ENCODE data around the gene PSG7. TPM values are rescaled to one million over a fixed set of nuclear protein-coding genes. Genes with fewer than 3 reads are reported as not detected.
"Not testable (repeated sequence)": the region's sequence is repeated elsewhere in the genome, so short reads cannot be mapped to it uniquely, and the experiment has no call there.

The PSG7 gene
- total and polyA plus RNA-seq, 2 donors (not counting 1 experiment from before 2014, with no cell fraction given), result 0.66 TPM; not detected in 1

DNA sequence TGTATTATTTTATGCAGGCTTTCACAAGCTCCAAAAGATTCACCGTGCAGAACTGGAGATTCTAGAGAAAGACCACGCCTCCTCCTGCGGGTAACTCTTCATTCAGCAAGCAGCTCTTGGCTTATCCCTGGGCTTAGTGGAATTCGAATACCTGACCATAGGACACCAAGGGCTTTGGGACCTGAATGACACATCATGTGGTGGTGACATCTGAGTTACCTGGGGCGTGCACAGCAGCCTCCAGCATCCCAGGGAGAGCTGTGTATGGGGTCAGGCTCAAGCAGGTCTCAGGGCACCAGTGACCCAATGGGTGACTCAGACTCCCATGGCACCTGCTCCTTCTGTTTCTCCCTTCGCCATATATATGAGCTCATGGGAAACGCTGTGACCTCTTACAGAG, 46.6 kb downstream of the PSG7 start:
- H3K27ac ChIP-seq (ENCODE audit: insufficient read depth, low read length); DNase-seq (ENCODE audit: low read depth in 2 of 2); H3K9me3 ChIP-seq (ENCODE audit: control insufficient read depth, insufficient read depth, low read depth, low read length); H2AFZ ChIP-seq (ENCODE audit: low read length); H3K36me3 ChIP-seq (ENCODE audit: control insufficient read depth, insufficient read depth, low read length); H3K4me3 ChIP-seq (replicated peaks in 1 of 4; ENCODE audit: control extremely low read depth in 1 of 4, insufficient read depth in 1 of 4, low read depth in 3 of 4, low read length in 4 of 4); H4K20me1 ChIP-seq (ENCODE audit: control insufficient read depth, extremely low read depth, insufficient read depth, low read length); H3K9ac ChIP-seq (ENCODE audit: insufficient read depth, low read length); H3K27me3 ChIP-seq (ENCODE audit: control insufficient read depth, insufficient read depth, low read length); H3K4me2 ChIP-seq (ENCODE audit: extremely low read depth, insufficient read depth, low read length); H3K4me1 ChIP-seq (ENCODE audit: control insufficient read depth, extremely low read depth, insufficient read depth, low read length); H3K79me2 ChIP-seq (ENCODE audit: control insufficient read depth, insufficient read depth, low read length): not testable (repeated sequence)

- not testable (repeated sequence) for H3K79me2 ChIP-seq (ENCODE audit: control insufficient read depth, insufficient read depth, low read length); H3K4me3 ChIP-seq (replicated peaks in 1 of 4; ENCODE audit: control extremely low read depth in 1 of 4, insufficient read depth in 1 of 4, low read depth in 3 of 4, low read length in 4 of 4); H3K27me3 ChIP-seq (ENCODE audit: control insufficient read depth, insufficient read depth, low read length); H2AFZ ChIP-seq (ENCODE audit: low read length); DNase-seq (ENCODE audit: low read depth in 2 of 2); H3K4me1 ChIP-seq (ENCODE audit: control insufficient read depth, extremely low read depth, insufficient read depth, low read length); H3K4me2 ChIP-seq (ENCODE audit: extremely low read depth, insufficient read depth, low read length); H4K20me1 ChIP-seq (ENCODE audit: control insufficient read depth, extremely low read depth, insufficient read depth, low read length); H3K36me3 ChIP-seq (ENCODE audit: control insufficient read depth, insufficient read depth, low read length); H3K9ac ChIP-seq (ENCODE audit: insufficient read depth, low read length); H3K9me3 ChIP-seq (ENCODE audit: control insufficient read depth, insufficient read depth, low read depth, low read length)
- peak overlapping the region; percentile 24 for H3K27ac ChIP-seq (ENCODE audit: insufficient read depth, low read length)
Observed at GRCh38 chr19:42887876-42888445, 49.0 kb downstream of the PSG7 start.

- not testable (repeated sequence) for H3K4me3 ChIP-seq (replicated peaks in 1 of 4; ENCODE audit: control extremely low read depth in 1 of 4, insufficient read depth in 1 of 4, low read depth in 3 of 4, low read length in 4 of 4); H3K4me1 ChIP-seq (ENCODE audit: control insufficient read depth, extremely low read depth, insufficient read depth, low read length); H3K79me2 ChIP-seq (ENCODE audit: control insufficient read depth, insufficient read depth, low read length); H3K27ac ChIP-seq (ENCODE audit: insufficient read depth, low read length); H3K9me3 ChIP-seq (ENCODE audit: control insufficient read depth, insufficient read depth, low read depth, low read length); H3K36me3 ChIP-seq (ENCODE audit: control insufficient read depth, insufficient read depth, low read length); H3K9ac ChIP-seq (ENCODE audit: insufficient read depth, low read length); DNase-seq (ENCODE audit: low read depth in 2 of 2); H2AFZ ChIP-seq (ENCODE audit: low read length); H4K20me1 ChIP-seq (ENCODE audit: control insufficient read depth, extremely low read depth, insufficient read depth, low read length); H3K27me3 ChIP-seq (ENCODE audit: control insufficient read depth, insufficient read depth, low read length); H3K4me2 ChIP-seq (ENCODE audit: extremely low read depth, insufficient read depth, low read length)
Observed at GRCh38 chr19:42882730-42883129, 54.3 kb downstream of the PSG7 start.

DNA sequence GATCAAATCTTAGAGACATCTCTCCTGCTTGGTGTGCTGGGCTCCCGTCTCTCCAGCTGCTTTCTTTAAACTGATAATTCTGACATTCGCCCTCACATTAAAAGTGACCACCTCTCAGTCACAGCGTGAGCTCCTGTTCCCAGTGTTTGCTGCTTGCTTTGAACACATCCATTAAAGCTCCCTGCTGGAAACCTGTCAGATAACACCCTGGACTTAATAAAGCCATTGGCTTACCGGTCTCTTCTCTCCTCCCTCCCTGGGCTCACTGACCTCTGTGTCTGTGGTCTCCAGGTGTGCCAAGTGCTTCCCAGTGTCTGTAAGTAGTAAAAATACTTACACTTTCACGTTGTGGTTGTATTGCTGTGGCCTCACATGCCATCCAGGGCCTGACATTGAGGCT, 55.0 kb downstream of the PSG7 start:
- H3K27me3 ChIP-seq (ENCODE audit: control insufficient read depth, insufficient read depth, low read length); H2AFZ ChIP-seq (ENCODE audit: low read length); H3K9me3 ChIP-seq (ENCODE audit: control insufficient read depth, insufficient read depth, low read depth, low read length); H3K27ac ChIP-seq (ENCODE audit: insufficient read depth, low read length); H3K4me3 ChIP-seq (replicated peaks in 1 of 4; ENCODE audit: control extremely low read depth in 1 of 4, insufficient read depth in 1 of 4, low read depth in 3 of 4, low read length in 4 of 4); DNase-seq (ENCODE audit: low read depth in 2 of 2); H3K4me2 ChIP-seq (ENCODE audit: extremely low read depth, insufficient read depth, low read length); H4K20me1 ChIP-seq (ENCODE audit: control insufficient read depth, extremely low read depth, insufficient read depth, low read length); H3K79me2 ChIP-seq (ENCODE audit: control insufficient read depth, insufficient read depth, low read length); H3K36me3 ChIP-seq (ENCODE audit: control insufficient read depth, insufficient read depth, low read length); H3K4me1 ChIP-seq (ENCODE audit: control insufficient read depth, extremely low read depth, insufficient read depth, low read length); H3K9ac ChIP-seq (ENCODE audit: insufficient read depth, low read length): not testable (repeated sequence)

GRCh38 chr19:42881279-42881678, 55.7 kb downstream of the PSG7 start:
- not testable (repeated sequence) for H3K9me3 ChIP-seq (ENCODE audit: control insufficient read depth, insufficient read depth, low read depth, low read length); H3K27ac ChIP-seq (ENCODE audit: insufficient read depth, low read length); DNase-seq (ENCODE audit: low read depth in 2 of 2)

DNA sequence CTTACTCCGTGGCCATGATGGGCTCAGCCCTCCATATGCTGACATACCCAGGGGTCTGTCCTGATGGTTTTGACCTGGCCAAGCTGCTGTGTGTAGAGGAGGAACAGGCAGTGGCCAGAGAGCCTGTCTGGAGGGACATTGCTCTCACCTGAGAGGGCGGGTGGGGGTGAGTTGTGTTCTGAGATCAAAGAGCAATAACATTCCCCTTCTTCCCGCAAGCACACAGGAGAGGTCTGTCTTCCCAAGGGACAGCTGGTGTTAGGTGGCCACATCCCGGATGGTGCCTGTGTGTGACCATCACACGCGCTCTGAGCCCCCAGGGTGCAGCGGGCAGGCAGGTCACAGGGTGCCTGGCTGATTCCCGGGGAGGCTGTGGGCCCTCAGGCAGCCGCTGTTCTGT, 56.4 kb downstream of the PSG7 start:
- H3K9me3 ChIP-seq (ENCODE audit: control insufficient read depth, insufficient read depth, low read depth, low read length); H3K9ac ChIP-seq (ENCODE audit: insufficient read depth, low read length); H3K4me2 ChIP-seq (ENCODE audit: extremely low read depth, insufficient read depth, low read length); H3K79me2 ChIP-seq (ENCODE audit: control insufficient read depth, insufficient read depth, low read length); H4K20me1 ChIP-seq (ENCODE audit: control insufficient read depth, extremely low read depth, insufficient read depth, low read length); H3K4me3 ChIP-seq (replicated peaks in 1 of 4; ENCODE audit: control extremely low read depth in 1 of 4, insufficient read depth in 1 of 4, low read depth in 3 of 4, low read length in 4 of 4); DNase-seq (ENCODE audit: low read depth in 2 of 2); H2AFZ ChIP-seq (ENCODE audit: low read length); H3K27ac ChIP-seq (ENCODE audit: insufficient read depth, low read length); H3K36me3 ChIP-seq (ENCODE audit: control insufficient read depth, insufficient read depth, low read length); H3K27me3 ChIP-seq (ENCODE audit: control insufficient read depth, insufficient read depth, low read length): not testable (repeated sequence)
- H3K4me1 ChIP-seq (ENCODE audit: control insufficient read depth, extremely low read depth, insufficient read depth, low read length), result peaks cover 13% of the 10 kb centered on the region

More at GRCh38 chr19:42881279-42881678, 55.7 kb downstream of the PSG7 start:
- not testable (repeated sequence) for H3K4me2 ChIP-seq (ENCODE audit: extremely low read depth, insufficient read depth, low read length); H2AFZ ChIP-seq (ENCODE audit: low read length); H4K20me1 ChIP-seq (ENCODE audit: control insufficient read depth, extremely low read depth, insufficient read depth, low read length); H3K9ac ChIP-seq (ENCODE audit: insufficient read depth, low read length); H3K4me3 ChIP-seq (replicated peaks in 1 of 4; ENCODE audit: control extremely low read depth in 1 of 4, insufficient read depth in 1 of 4, low read depth in 3 of 4, low read length in 4 of 4); H3K36me3 ChIP-seq (ENCODE audit: control insufficient read depth, insufficient read depth, low read length); H3K27me3 ChIP-seq (ENCODE audit: control insufficient read depth, insufficient read depth, low read length); H3K79me2 ChIP-seq (ENCODE audit: control insufficient read depth, insufficient read depth, low read length); H3K4me1 ChIP-seq (ENCODE audit: control insufficient read depth, extremely low read depth, insufficient read depth, low read length)
- TF ChIP-seq, protein P1, sequence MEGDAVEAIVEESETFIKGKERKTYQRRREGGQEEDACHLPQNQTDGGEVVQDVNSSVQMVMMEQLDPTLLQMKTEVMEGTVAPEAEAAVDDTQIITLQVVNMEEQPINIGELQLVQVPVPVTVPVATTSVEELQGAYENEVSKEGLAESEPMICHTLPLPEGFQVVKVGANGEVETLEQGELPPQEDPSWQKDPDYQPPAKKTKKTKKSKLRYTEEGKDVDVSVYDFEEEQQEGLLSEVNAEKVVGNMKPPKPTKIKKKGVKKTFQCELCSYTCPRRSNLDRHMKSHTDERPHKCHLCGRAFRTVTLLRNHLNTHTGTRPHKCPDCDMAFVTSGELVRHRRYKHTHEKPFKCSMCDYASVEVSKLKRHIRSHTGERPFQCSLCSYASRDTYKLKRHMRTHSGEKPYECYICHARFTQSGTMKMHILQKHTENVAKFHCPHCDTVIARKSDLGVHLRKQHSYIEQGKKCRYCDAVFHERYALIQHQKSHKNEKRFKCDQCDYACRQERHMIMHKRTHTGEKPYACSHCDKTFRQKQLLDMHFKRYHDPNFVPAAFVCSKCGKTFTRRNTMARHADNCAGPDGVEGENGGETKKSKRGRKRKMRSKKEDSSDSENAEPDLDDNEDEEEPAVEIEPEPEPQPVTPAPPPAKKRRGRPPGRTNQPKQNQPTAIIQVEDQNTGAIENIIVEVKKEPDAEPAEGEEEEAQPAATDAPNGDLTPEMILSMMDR (conservative IDR thresholded peaks at IDR 0.05 in 1 of 2, IDR thresholded peaks at IDR 0.05 in 1 of 2; ENCODE audit: low read depth in 1 of 2, low read length in 2 of 2), result peak in 1 of 2 donors; percentile 29
